HepG2 (cell line): ENCODE results near the gene ADPRS.

ENCODE experiments used
- AFF4 ChIP-seq: sonication (generic); formaldehyde crosslinking; IDR thresholded peaks from 2 replicates; pipeline ENCODE4 v1.4.0; 2020; ENCODE audit warnings: missing genetic modification reagents
- FOXA1 ChIP-seq, 2 experiments: fragments of 450-650 bp in 1 of 2; sonication (generic) in 1 of 2; formaldehyde crosslinking in 1 of 2; IDR thresholded peaks; 2 replicates each; pipeline versions ENCODE4 v1.4.0 to v1.6.1; 2016 to 2020; ENCODE audit warnings: missing genetic modification reagents in 1 of 2
- FOXK2 ChIP-seq: fragments of 450-650 bp; IDR thresholded peaks from 2 replicates; pipeline ENCODE4 v1.6.1; 2016
- HNF4A ChIP-seq: sonication (generic); formaldehyde crosslinking; IDR thresholded peaks from 2 replicates; pipeline ENCODE4 v1.4.0; 2020; ENCODE audit warnings: missing genetic modification reagents
- SALL1 ChIP-seq: sonication (generic); formaldehyde crosslinking; IDR thresholded peaks from 2 replicates; pipeline ENCODE4 v1.8.0; 2022; ENCODE audit warnings: mild to moderate bottlenecking, missing genetic modification reagents
- SMAD3 ChIP-seq: sonication (generic); formaldehyde crosslinking; IDR thresholded peaks from 2 replicates; pipeline ENCODE4 v1.4.0; 2020; ENCODE audit warnings: missing genetic modification reagents
- ZFP36 ChIP-seq: fragments of 150-350 bp; IDR thresholded peaks from 2 replicates; pipeline ENCODE4 v1.6.1; 2018; ENCODE audit warnings: borderline replicate concordance, low read length, low read depth; ENCODE audit not compliant: partially characterized antibody
- ZNF230 ChIP-seq: sonication (generic); formaldehyde crosslinking; IDR thresholded peaks from 2 replicates; pipeline ENCODE4 v1.4.0; 2020; ENCODE audit warnings: mild to moderate bottlenecking, missing genetic modification reagents
- ZNF570 ChIP-seq: sonication (generic); formaldehyde crosslinking; IDR thresholded peaks from 2 replicates; pipeline ENCODE4 v1.4.0; 2020; ENCODE audit warnings: mild to moderate bottlenecking, missing genetic modification reagents, borderline replicate concordance
- TF ChIP-seq, protein P1 (sequence below): fragments of 450-650 bp; IDR thresholded peaks from 2 replicates; pipeline ENCODE4 v1.6.1; 2017; ENCODE audit warnings: mild to moderate bottlenecking
- TF ChIP-seq, protein P2 (sequence below): sonication (generic); formaldehyde crosslinking; IDR thresholded peaks from 2 replicates; pipeline ENCODE4 v1.5.1; 2020; ENCODE audit warnings: missing genetic modification reagents, mild to moderate bottlenecking, borderline replicate concordance
- TF ChIP-seq, protein P3 (sequence below), 2 experiments: IDR thresholded peaks; 2 replicates each; pipeline ENCODE4 v1.6.1; 2011 to 2012; ENCODE audit warnings: low read length in 2 of 2, borderline replicate concordance in 1 of 2, low read depth in 1 of 2, mild to moderate bottlenecking in 1 of 2, moderate library complexity in 1 of 2

GRCh38 chr1:36093929-36094328, 5.2 kb downstream of the ADPRS start:
- no peak for TF ChIP-seq FOXK2
- TF ChIP-seq SMAD3 = no peak
- TF ChIP-seq HNF4A = no peak
- TF ChIP-seq, protein P1, sequence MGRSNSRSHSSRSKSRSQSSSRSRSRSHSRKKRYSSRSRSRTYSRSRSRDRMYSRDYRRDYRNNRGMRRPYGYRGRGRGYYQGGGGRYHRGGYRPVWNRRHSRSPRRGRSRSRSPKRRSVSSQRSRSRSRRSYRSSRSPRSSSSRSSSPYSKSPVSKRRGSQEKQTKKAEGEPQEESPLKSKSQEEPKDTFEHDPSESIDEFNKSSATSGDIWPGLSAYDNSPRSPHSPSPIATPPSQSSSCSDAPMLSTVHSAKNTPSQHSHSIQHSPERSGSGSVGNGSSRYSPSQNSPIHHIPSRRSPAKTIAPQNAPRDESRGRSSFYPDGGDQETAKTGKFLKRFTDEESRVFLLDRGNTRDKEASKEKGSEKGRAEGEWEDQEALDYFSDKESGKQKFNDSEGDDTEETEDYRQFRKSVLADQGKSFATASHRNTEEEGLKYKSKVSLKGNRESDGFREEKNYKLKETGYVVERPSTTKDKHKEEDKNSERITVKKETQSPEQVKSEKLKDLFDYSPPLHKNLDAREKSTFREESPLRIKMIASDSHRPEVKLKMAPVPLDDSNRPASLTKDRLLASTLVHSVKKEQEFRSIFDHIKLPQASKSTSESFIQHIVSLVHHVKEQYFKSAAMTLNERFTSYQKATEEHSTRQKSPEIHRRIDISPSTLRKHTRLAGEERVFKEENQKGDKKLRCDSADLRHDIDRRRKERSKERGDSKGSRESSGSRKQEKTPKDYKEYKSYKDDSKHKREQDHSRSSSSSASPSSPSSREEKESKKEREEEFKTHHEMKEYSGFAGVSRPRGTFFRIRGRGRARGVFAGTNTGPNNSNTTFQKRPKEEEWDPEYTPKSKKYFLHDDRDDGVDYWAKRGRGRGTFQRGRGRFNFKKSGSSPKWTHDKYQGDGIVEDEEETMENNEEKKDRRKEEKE = no peak
- no peak for TF ChIP-seq SALL1 (CRISPR knock-in tag)
- no peak for TF ChIP-seq AFF4 (CRISPR knock-in tag)
- no peak for TF ChIP-seq FOXA1 (IDR thresholded peaks at IDR 0.05)
- TF ChIP-seq FOXA1 (CRISPR knock-in tag; IDR thresholded peaks at IDR 0.05) = no peak
- TF ChIP-seq, protein P2, sequence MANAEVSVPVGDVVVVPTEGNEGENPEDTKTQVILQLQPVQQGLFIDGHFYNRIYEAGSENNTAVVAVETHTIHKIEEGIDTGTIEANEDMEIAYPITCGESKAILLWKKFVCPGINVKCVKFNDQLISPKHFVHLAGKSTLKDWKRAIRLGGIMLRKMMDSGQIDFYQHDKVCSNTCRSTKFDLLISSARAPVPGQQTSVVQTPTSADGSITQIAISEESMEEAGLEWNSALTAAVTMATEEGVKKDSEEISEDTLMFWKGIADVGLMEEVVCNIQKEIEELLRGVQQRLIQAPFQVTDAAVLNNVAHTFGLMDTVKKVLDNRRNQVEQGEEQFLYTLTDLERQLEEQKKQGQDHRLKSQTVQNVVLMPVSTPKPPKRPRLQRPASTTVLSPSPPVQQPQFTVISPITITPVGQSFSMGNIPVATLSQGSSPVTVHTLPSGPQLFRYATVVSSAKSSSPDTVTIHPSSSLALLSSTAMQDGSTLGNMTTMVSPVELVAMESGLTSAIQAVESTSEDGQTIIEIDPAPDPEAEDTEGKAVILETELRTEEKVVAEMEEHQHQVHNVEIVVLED (CRISPR knock-in tag) = no peak
- TF ChIP-seq, protein P3, sequence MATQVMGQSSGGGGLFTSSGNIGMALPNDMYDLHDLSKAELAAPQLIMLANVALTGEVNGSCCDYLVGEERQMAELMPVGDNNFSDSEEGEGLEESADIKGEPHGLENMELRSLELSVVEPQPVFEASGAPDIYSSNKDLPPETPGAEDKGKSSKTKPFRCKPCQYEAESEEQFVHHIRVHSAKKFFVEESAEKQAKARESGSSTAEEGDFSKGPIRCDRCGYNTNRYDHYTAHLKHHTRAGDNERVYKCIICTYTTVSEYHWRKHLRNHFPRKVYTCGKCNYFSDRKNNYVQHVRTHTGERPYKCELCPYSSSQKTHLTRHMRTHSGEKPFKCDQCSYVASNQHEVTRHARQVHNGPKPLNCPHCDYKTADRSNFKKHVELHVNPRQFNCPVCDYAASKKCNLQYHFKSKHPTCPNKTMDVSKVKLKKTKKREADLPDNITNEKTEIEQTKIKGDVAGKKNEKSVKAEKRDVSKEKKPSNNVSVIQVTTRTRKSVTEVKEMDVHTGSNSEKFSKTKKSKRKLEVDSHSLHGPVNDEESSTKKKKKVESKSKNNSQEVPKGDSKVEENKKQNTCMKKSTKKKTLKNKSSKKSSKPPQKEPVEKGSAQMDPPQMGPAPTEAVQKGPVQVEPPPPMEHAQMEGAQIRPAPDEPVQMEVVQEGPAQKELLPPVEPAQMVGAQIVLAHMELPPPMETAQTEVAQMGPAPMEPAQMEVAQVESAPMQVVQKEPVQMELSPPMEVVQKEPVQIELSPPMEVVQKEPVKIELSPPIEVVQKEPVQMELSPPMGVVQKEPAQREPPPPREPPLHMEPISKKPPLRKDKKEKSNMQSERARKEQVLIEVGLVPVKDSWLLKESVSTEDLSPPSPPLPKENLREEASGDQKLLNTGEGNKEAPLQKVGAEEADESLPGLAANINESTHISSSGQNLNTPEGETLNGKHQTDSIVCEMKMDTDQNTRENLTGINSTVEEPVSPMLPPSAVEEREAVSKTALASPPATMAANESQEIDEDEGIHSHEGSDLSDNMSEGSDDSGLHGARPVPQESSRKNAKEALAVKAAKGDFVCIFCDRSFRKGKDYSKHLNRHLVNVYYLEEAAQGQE (IDR thresholded peaks at IDR 0.05; ENCODE audit: borderline replicate concordance in 1 of 2, low read depth in 1 of 2, low read length in 2 of 2) = no peak
- TF ChIP-seq ZNF230 = no peak
- no peak for TF ChIP-seq ZFP36
- TF ChIP-seq ZNF570 (CRISPR knock-in tag) = no peak
